ENCODE results near the gene TNFSF13.

TNFSF13 gene

GRCh38 chr17:7589204-7589868 is 30.8 kb downstream of the TNFSF13 start:
- no peak for DNase-seq (ENCODE audit: extremely low spot score)
- POLR2A ChIA-PET: interaction anchor here (0.8 to 2.7 kb wide), 3 partner anchors 13 to 98 kb away, joined by 3 to 13 read pairs (median 3); partner anchors contain the start of genes SAT2, TP53 and WRAP53
- CTCF ChIA-PET: interaction anchor here (0.5 kb wide), 1 partner anchor 38 kb away, joined by 3 read pairs; no protein-coding TSS in a partner anchor
- no peak for TF ChIP-seq BHLHE40 (IDR thresholded peaks at IDR 0.05; ENCODE audit: borderline replicate concordance)
- TF ChIP-seq ARNT (IDR thresholded peaks at IDR 0.05): no peak
- no peak for TF ChIP-seq ELF4 (IDR thresholded peaks at IDR 0.05)
- no peak for TF ChIP-seq FOXM1 (IDR thresholded peaks at IDR 0.05; ENCODE audit: borderline replicate concordance)
- TF ChIP-seq FOXK2 (IDR thresholded peaks at IDR 0.05): no peak
- no peak for TF ChIP-seq HDGF (IDR thresholded peaks at IDR 0.05; ENCODE audit: borderline replicate concordance)
- TF ChIP-seq L3MBTL2 (conservative IDR thresholded peaks at IDR 0.05): no peak
- TF ChIP-seq NFRKB (IDR thresholded peaks at IDR 0.05): no peak

GRCh38 chr17:7589891-7590691 is 31.5 kb downstream of the TNFSF13 start, which contains the start of gene SOX15:
SOX15 (minus strand) TSS chr17:7590094; CDS start chr17:7589676, 418 bp downstream.
- POLR2A ChIA-PET: interaction anchor here (0.8 to 2.7 kb wide), 3 partner anchors 13 to 97 kb away, joined by 3 to 13 read pairs (median 3); partner anchors contain the start of genes SAT2, TP53 and WRAP53
- CTCF ChIA-PET: no interaction called here
- no peak for TF ChIP-seq SUZ12 (IDR thresholded peaks at IDR 0.05)
- TF ChIP-seq NFRKB (IDR thresholded peaks at IDR 0.05): no peak
- TF ChIP-seq L3MBTL2 (conservative IDR thresholded peaks at IDR 0.05): no peak
- no peak for TF ChIP-seq PKNOX1 (IDR thresholded peaks at IDR 0.05)
- TF ChIP-seq FOXM1 (IDR thresholded peaks at IDR 0.05; ENCODE audit: borderline replicate concordance): no peak
- no peak for TF ChIP-seq BHLHE40 (IDR thresholded peaks at IDR 0.05; ENCODE audit: borderline replicate concordance)
- no peak for TF ChIP-seq TARDBP (IDR thresholded peaks at IDR 0.05)
- no peak for TF ChIP-seq HDGF (IDR thresholded peaks at IDR 0.05; ENCODE audit: borderline replicate concordance)
- no peak for TF ChIP-seq ELF4 (IDR thresholded peaks at IDR 0.05)
- TF ChIP-seq FOXK2 (IDR thresholded peaks at IDR 0.05): no peak
- TF ChIP-seq SP1 (IDR thresholded peaks at IDR 0.05): no peak
- TF ChIP-seq LEF1 (IDR thresholded peaks at IDR 0.05; ENCODE audit: borderline replicate concordance): no peak
- TF ChIP-seq ZNF384 (IDR thresholded peaks at IDR 0.05): no peak
- no peak for TF ChIP-seq FOXA1 (IDR thresholded peaks at IDR 0.05)
- no peak for DNase-seq (ENCODE audit: extremely low spot score)

- no peak for DNase-seq (ENCODE audit: extremely low spot score)
- TF ChIP-seq PKNOX1 (IDR thresholded peaks at IDR 0.05) (no peak), BHLHE40 (IDR thresholded peaks at IDR 0.05; ENCODE audit: borderline replicate concordance) (no peak), SP1 (IDR thresholded peaks at IDR 0.05) (no peak), HDGF (IDR thresholded peaks at IDR 0.05; ENCODE audit: borderline replicate concordance) (no peak), FOXM1 (IDR thresholded peaks at IDR 0.05; ENCODE audit: borderline replicate concordance) (no peak)
- POLR2A ChIA-PET: interaction anchor here (2.7 kb wide), 1 partner anchor 96 kb away, joined by 13 read pairs; the partner anchor contains the start of genes TP53 and WRAP53
- CTCF ChIA-PET: no interaction called here
Observed at GRCh38 chr17:7590743-7591142, 32.2 kb downstream of the TNFSF13 start.

- TF ChIP-seq CTBP1 (IDR thresholded peaks at IDR 0.05; ENCODE audit: borderline replicate concordance) (no peak), SP1 (IDR thresholded peaks at IDR 0.05) (no peak), ELF4 (IDR thresholded peaks at IDR 0.05) (no peak), SUZ12 (IDR thresholded peaks at IDR 0.05) (no peak), BHLHE40 (IDR thresholded peaks at IDR 0.05; ENCODE audit: borderline replicate concordance) (no peak), TARDBP (IDR thresholded peaks at IDR 0.05) (no peak), LEF1 (IDR thresholded peaks at IDR 0.05; ENCODE audit: borderline replicate concordance) (no peak), FOXK2 (IDR thresholded peaks at IDR 0.05) (no peak), HDGF (IDR thresholded peaks at IDR 0.05; ENCODE audit: borderline replicate concordance) (no peak), FOXA1 (IDR thresholded peaks at IDR 0.05) (no peak), ZNF384 (IDR thresholded peaks at IDR 0.05) (no peak), FOXM1 (IDR thresholded peaks at IDR 0.05; ENCODE audit: borderline replicate concordance) (no peak), ARNT (IDR thresholded peaks at IDR 0.05) (no peak), PKNOX1 (IDR thresholded peaks at IDR 0.05) (no peak), NFRKB (IDR thresholded peaks at IDR 0.05) (no peak)
- CTCF ChIA-PET: no interaction called here
- no peak for DNase-seq (ENCODE audit: extremely low spot score)
- POLR2A ChIA-PET: no interaction called here
Observed at GRCh38 chr17:7591596-7591995, 33.0 kb downstream of the TNFSF13 start.

GRCh38 chr17:7592422-7593021 is 34.0 kb downstream of the TNFSF13 start:
- TF ChIP-seq SUZ12 (IDR thresholded peaks at IDR 0.05) (no peak), PKNOX1 (IDR thresholded peaks at IDR 0.05) (no peak), FOXM1 (IDR thresholded peaks at IDR 0.05; ENCODE audit: borderline replicate concordance) (no peak), FOXK2 (IDR thresholded peaks at IDR 0.05) (no peak), ELF4 (IDR thresholded peaks at IDR 0.05) (no peak), CTBP1 (IDR thresholded peaks at IDR 0.05; ENCODE audit: borderline replicate concordance) (no peak), HDGF (IDR thresholded peaks at IDR 0.05; ENCODE audit: borderline replicate concordance) (no peak)
- no peak for DNase-seq (ENCODE audit: extremely low spot score)
- CTCF ChIA-PET: no interaction called here
- POLR2A ChIA-PET: interaction anchor here (1.0 to 3.3 kb wide), 3 partner anchors 8 to 94 kb away, joined by 3 to 21 read pairs (median 4); partner anchors contain the start of gene MPDU1

All from HEK293T (cell line).